Fibroblast of the aortic adventitia (primary cell): ENCODE data around the gene DDX17. TPM values are rescaled to one million over a fixed set of nuclear protein-coding genes. Genes with fewer than 3 reads are reported as not detected.

Experiments
- DNase-seq: peaks from one replicate; pipeline ENCODE4 v3.0.0-alpha.2; 2010; ENCODE audit warnings: low read depth
- H3K4me3 ChIP-seq: 2 replicates; pipeline ENCODE4 v1.5.1; 2011; ENCODE audit warnings: low read depth, mild to moderate bottlenecking, control low read depth, low read length, moderate library complexity
- total RNA-seq: library from RNA; depleted of rRNA; stranded (reverse); fragments of >200 nt; gene quantifications from 2 replicates; pipeline ENCODE4 v1.2.3, GENCODE V29; 2012; ENCODE audit warnings: low replicate concordance
- TF ChIP-seq, protein P1 (sequence below): IDR thresholded peaks from 2 replicates; pipeline ENCODE4 v1.5.1; 2011; ENCODE audit warnings: mild to moderate bottlenecking, low read length, control low read depth, inconsistent platforms; ENCODE audit not compliant: insufficient read depth

The DDX17 gene
- total RNA-seq, 1 donor: 322 TPM

- H3K4me3 ChIP-seq: no peak overlapping the region
- no peak for DNase-seq
- TF ChIP-seq, protein P1, sequence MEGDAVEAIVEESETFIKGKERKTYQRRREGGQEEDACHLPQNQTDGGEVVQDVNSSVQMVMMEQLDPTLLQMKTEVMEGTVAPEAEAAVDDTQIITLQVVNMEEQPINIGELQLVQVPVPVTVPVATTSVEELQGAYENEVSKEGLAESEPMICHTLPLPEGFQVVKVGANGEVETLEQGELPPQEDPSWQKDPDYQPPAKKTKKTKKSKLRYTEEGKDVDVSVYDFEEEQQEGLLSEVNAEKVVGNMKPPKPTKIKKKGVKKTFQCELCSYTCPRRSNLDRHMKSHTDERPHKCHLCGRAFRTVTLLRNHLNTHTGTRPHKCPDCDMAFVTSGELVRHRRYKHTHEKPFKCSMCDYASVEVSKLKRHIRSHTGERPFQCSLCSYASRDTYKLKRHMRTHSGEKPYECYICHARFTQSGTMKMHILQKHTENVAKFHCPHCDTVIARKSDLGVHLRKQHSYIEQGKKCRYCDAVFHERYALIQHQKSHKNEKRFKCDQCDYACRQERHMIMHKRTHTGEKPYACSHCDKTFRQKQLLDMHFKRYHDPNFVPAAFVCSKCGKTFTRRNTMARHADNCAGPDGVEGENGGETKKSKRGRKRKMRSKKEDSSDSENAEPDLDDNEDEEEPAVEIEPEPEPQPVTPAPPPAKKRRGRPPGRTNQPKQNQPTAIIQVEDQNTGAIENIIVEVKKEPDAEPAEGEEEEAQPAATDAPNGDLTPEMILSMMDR: no peak
These were observed 17.4 kb upstream of the DDX17 start for GRCh38 chr22:38523479-38523878.

- no peak overlapping the region for H3K4me3 ChIP-seq
- DNase-seq: no peak
- TF ChIP-seq, protein P1: no peak
These were observed 16.9 kb upstream of the DDX17 start for GRCh38 chr22:38523029-38523428.

DNA sequence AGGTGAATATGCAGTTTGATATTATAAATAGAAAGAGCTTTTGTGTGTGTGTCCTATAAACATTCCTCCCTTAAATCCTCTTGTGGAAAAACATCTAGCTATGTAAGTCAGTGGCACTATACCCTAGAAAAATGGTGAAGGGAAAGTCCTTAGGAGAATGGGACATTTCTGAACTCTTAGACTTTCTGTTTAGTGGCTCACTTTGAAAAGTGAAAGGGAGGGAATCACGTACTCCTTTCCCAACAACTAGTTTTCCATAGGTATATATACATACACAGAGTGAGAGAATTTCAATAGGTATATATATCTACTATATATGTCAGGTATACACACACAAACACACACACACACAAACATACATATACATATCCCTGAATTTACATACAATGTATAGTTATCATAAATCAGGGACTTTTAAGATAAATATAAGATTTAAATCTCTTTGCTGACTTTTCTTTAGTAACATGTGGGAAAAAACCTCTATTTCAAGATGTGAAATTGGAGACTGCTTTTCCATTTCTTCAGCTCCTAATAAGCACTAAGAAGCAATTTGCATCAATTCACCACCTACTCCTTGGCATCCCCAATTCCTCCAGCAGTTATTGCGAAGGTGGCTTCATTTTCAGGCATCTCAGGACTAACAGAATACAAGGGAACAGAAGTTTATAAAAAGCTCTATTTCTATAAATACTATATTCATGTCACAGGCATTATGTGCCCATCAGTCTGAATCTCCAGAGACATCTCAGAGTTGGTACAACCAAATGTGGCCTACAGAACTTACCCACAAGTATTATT is 13.5 kb upstream of the DDX17 start:
- no peak overlapping the region for H3K4me3 ChIP-seq
- no peak for DNase-seq
- TF ChIP-seq, protein P1: no peak

DNA sequence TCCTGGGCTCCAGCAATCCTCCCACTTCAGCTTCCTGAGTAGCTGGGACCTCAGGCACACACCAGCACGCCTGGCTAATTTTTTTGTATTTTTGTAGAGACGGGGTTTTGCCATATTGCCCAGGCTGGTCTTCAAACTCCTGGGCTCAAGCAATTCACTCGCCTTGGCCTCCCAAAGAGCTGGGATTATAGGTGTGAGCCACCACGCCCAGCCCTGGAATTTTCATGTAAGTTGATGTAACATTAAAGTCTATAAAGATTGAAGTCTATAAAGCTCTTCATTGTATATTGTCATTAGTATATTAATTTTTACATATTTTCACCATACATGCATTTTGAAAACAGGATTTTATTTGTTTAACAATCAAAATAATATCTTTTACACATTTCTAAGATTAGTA is 12.5 kb upstream of the DDX17 start:
- H3K4me3 ChIP-seq: no peak overlapping the region
- no peak for DNase-seq
- TF ChIP-seq, protein P1: no peak

- DNase-seq: no peak
- TF ChIP-seq, protein P1: no peak
- no peak overlapping the region for H3K4me3 ChIP-seq
These were observed 7.0 kb upstream of the DDX17 start for GRCh38 chr22:38513063-38513462.

DNA sequence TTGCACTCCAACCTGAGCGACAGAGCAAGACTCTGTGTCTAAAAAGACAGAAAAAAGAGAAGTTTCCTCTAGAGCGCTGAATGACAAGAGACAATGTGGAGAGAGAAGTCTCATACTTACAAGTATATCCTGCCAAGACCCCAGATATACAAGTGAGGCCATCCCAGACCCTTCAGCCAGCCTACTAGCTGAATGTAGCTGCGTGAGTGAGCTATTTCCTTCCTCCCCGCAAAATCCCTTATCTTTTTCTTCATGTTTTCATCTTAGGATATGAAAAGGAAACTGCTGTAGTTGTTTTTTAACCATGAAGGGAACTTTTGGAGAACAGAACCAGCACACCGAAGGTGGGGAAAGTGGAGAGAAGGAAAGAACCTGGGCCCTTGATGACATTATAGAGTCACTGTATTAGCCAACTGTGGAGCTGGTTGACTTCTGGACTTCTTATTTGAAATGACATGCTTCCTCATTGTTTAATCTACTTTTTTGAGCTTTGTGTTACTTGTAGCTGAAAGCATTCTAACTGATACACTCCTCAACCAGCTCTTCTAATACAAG is 4.4 kb upstream of the DDX17 start:
- no peak overlapping the region for H3K4me3 ChIP-seq
- TF ChIP-seq, protein P1: no peak
- no peak for DNase-seq
